HCT116 (cell line): ENCODE data around the gene CELF4.

Source experiments
- EZH2 ChIP-seq: fragments of 200-600 bp; sonication (generic); IDR thresholded peaks from 2 replicates; pipeline ENCODE4 v1.6.1; 2017; ENCODE audit warnings: antibody characterized with exemption, mixed run types
- POLR2A ChIP-seq: IDR thresholded peaks from 2 replicates; pipeline ENCODE4 v1.7.0; 2011; ENCODE audit warnings: borderline replicate concordance; ENCODE audit not compliant: insufficient read depth, insufficient read length; ENCODE audit errors: extremely low read depth
- RAD21 ChIP-seq: IDR thresholded peaks from 2 replicates; pipeline ENCODE4 v1.6.1; 2012; ENCODE audit warnings: low read depth, mild to moderate bottlenecking
- REST ChIP-seq: IDR thresholded peaks from 2 replicates; pipeline ENCODE4 v1.6.1; 2012; ENCODE audit warnings: low read depth
- TF ChIP-seq, protein P1 (sequence below), 3 experiments: fragments of 200-600 bp in 1 of 3; sonication (generic) in 1 of 3; IDR thresholded peaks in 2 of 3; conservative IDR thresholded peaks in 1 of 3; 2 replicates each; pipeline ENCODE4 v1.5.1; 2012 to 2017; ENCODE audit warnings: low read depth in 2 of 3, low read length in 2 of 3, antibody characterized with exemption in 1 of 3, borderline replicate concordance in 1 of 3, control low read depth in 1 of 3, mild to moderate bottlenecking in 1 of 3, mixed read lengths in 1 of 3, mixed run types in 1 of 3, moderate library complexity in 1 of 3; ENCODE audit not compliant: insufficient read depth in 1 of 3

- TF ChIP-seq, protein P1, sequence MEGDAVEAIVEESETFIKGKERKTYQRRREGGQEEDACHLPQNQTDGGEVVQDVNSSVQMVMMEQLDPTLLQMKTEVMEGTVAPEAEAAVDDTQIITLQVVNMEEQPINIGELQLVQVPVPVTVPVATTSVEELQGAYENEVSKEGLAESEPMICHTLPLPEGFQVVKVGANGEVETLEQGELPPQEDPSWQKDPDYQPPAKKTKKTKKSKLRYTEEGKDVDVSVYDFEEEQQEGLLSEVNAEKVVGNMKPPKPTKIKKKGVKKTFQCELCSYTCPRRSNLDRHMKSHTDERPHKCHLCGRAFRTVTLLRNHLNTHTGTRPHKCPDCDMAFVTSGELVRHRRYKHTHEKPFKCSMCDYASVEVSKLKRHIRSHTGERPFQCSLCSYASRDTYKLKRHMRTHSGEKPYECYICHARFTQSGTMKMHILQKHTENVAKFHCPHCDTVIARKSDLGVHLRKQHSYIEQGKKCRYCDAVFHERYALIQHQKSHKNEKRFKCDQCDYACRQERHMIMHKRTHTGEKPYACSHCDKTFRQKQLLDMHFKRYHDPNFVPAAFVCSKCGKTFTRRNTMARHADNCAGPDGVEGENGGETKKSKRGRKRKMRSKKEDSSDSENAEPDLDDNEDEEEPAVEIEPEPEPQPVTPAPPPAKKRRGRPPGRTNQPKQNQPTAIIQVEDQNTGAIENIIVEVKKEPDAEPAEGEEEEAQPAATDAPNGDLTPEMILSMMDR (IDR thresholded peaks at IDR 0.05 in 2 of 3, conservative IDR thresholded peaks at IDR 0.05 in 1 of 3; ENCODE audit: borderline replicate concordance in 1 of 3, insufficient read depth in 1 of 3, low read depth in 2 of 3, low read length in 2 of 3), result no peak
- TF ChIP-seq POLR2A (no peak), EZH2 (no peak), REST (no peak), RAD21 (no peak)
Observed at GRCh38 chr18:37553633-37554398, 11.8 kb downstream of the CELF4 start.
